HG03025 (cell line): Measurements from ENCODE around the gene CD52.
"Not testable (repeated sequence)": the region's sequence is repeated elsewhere in the genome, so short reads cannot be mapped to it uniquely, and the experiment has no call there.

ENCODE experiments used
- ATAC-seq: cut with Tn5 transposase; IDR thresholded peaks from one replicate; pipeline ENCODE4 v1.9.1; 2021; ENCODE audit warnings: mild to moderate bottlenecking, moderate library complexity; ENCODE audit not compliant: unreplicated experiment, low FRiP score

Gene CD52

DNA sequence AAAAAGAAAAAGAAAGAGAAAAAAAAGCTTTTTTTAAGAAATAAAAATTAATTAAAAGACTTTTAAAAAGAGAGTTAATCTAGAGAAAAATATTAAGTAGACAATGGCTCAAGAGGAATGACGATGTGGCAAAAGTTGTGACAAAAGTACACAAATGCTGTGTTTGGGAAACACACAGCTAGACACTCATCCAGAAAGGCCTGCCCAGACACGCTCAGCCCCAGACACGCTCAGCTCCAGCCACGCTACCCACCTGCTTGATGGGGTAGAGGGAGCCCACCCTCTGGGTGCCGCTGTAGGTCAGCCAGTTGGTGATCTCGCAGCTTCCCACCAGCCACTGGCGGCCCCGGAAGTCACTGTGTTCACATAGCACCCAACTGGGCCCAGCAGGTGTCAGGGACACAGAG lies 10.2 kb downstream of the CD52 start:
- no peak for ATAC-seq

DNA sequence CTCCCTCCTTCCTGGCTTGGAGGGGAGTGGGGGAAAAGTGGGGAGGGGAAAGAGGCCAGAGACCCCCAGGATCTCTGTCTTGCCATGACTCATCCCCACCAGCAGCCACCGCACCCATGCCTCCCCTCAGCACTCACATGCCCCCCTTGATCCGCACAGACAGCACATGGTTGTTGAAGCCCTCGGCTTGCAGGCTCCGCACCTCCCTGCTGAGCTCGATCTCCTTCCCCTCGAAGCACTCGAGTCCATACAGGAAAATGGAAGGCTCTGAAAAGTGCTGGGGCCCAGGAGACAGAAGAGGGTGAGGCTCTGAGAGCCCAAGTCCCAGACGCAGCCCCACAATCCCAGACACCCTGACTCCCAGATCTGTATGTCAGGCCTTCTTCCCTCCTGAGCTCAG lies 10.8 kb downstream of the CD52 start:
- ATAC-seq, result no peak

DNA sequence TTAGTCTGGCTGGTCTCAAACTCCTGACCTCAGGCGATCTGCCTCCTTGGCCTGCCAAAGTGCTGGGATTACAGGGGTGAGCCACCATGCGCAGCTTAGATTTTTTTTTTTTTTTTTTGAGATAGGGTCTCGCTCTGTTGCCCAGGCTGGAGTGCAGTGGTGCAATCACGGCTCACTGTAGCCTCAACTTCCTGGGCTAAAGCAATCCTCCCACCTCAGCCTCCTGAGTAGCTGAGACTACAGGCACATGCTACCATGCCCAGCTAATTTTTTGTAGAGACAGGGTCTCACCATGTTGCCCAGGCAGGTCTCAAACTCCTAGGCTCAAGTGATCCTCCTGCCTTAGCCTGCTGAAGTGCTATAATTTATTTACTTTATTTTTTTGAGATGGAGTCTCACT lies 11.6 kb downstream of the CD52 start:
- ATAC-seq, result not testable (repeated sequence)

DNA sequence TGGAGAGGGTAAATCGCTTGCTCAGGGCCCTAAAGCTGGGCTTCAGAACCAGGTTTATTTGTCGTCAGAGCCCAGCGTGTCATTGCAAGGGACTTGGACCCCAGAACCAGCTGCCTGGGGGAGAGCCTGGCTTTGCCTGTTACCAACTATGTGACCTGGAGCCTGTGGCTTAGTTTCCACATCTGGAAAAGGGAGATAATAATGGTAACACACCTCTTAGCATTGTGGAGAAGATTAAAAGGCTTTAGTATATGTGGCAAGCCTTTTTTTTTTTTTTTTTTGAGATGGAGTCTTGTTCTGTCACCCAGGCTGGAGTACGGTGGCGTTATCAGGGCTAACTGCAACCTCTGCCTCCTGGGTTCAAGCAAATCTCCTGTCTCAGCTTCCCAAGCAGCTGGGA lies 12.5 kb downstream of the CD52 start:
- ATAC-seq, result no peak

DNA sequence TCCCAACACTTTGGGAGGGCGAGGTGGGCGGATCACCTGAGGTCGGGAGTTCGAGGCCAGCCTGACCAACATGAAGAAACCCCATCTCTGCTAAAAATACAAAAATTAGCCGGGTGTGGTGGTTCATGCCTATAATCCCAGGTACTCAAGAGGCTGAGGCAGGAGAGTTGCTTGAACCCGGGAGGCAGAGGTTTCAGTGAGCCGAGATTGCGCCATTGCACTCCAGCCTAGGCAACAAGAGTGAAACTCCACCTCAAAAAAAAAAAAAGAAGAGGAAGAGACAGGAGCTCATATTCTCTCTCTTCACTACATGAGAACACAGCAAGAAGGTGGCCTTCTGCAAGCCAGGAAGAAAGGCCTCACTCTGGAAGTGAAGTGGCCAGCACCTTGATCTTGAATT lies 15.6 kb downstream of the CD52 start:
- not testable (repeated sequence) for ATAC-seq

DNA sequence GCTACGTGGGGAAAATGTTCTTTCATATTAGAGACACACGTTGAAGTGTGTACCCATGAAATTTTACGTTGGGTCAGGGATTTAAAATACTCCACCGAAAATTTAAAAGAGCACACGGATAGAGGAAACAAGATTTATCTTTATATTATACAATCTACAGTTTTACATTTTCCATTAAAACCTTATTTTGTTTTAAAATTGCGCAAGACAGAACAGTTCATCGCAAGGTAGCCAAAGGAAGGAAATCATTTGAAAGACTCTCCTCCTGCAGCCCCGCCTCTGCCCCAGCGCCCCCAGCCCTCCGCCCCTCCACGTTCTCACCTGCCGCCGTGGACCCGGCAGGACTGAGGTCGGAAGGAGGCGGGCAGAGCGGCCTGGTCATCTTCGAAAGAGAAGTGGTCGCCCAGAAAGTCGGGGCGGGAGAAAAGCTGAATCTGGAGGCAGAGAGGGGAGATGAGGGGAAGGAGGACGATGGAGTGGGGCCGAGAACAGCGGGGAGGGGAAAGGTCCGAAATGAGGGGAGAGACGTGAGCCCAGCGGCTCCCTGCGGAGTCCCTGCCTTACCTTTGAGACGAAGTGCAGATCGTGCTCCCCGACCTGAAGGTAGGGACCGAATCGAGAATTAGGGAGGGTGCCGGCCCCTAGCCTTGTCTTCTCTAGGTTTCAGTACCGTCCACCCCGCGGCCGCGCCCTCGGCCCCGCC lies 18.2 kb downstream of the CD52 start:
- no peak for ATAC-seq

DNA sequence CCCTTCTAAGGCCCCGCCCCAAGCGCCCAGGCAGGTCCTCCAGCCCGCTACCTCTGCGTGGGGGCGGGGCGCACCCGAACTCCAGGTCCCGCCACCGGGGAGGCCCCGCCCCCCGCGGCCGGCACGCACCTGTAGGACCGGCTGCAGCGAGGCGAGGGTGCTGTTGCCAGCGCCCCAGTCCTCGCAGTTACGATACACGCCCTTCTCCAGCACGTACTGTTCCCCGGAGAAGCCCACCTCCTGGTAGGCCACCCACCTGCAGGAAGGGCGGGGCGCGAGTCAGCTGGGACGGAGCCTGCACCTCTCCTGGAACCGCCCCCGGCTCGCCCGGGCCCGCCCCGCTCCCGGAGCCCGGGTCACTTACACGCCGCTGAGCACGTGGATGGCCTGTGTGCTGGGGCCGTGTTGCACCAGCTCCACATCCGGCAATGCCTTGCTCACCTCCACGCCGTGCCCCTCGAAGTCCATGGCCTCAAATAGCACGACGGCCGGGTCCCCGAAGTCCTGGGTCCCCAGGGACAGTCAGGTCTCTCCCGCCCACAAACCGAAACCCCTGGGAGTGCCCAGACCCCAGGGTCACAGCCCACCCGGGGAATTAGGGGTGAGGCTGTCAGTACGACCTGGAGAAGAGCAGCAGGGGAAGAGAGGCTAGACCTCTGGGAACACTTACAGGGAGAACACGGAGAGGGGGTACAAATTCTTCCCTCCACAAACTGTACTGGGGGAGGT lies 18.9 kb downstream of the CD52 start:
- no peak for ATAC-seq

DNA sequence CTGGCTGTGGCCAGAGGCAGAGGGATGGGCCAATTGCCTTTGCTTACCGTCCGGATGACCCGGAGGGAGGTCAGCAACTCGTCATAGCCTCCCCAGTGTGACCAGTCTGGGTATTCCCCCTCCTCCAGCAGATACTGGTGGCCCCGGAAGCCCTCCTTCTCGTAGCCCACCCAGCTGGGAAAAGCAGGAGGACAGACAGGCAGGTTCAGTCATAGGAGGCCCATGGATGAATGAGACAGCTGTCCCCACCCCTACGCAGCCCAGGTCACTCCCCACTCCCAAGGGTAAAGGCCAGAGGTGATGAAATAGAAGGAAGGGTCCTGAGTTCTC lies 19.4 kb downstream of the CD52 start:
- no peak for ATAC-seq

DNA sequence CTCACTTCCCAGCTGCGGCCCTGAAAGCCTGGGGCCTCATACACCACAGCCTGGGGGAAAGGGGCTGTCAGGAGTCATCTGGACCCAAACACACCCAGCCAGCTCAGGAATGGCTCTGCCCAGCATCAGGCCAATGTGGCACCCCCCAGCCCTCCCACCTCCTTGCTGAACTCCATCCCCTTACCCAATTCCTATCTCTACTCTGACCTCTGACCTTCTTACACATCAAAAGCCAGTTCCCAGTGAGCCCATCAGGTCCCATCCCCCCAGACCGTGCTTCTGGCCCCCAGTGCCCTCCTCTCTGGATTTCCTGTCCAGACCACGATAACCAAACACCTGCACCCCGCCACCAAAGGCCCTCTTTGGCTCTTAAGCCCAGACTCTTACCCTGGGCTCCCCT lies 19.9 kb downstream of the CD52 start:
- no peak for ATAC-seq

DNA sequence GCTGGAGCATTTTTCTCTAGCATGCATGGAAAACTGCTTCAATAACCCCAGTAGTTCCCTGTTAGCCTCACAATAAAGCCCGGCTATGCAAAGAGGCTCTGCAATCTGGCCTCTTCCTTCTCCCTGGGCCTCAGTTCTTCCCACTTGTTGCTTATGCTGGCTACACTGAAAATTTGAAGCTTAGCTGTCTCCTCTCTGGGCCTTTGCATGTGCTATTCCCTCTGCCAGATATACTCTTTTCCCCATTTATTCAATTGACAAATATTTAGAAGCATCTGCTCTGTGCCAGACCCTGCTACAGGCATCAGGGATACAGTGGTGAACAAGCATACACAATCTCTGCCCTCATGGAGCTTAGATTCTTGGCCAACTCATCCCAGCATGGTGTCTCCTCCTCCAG lies 20.9 kb downstream of the CD52 start:
- ATAC-seq, result no peak

DNA sequence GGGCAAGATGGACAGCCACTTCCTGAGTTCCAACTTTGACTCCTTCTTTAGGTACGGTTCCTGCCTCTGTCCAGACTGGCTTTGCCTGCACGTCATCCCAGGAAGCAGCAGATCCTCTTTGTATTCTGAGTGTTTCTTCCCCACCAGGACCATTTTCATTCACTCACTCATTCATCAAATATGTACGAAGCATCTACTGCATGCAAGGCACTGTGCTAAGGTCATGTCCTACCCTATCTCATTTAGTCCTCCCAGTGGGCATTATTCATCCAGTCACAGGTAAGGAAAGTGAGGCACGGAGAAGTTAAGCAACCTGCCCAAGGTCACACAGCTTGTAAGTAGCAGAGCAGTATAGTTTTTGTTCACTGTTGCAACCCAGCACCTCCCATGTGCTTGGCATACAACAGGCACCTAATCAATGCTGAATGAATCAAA lies 22.3 kb downstream of the CD52 start:
- ATAC-seq, result no peak

DNA sequence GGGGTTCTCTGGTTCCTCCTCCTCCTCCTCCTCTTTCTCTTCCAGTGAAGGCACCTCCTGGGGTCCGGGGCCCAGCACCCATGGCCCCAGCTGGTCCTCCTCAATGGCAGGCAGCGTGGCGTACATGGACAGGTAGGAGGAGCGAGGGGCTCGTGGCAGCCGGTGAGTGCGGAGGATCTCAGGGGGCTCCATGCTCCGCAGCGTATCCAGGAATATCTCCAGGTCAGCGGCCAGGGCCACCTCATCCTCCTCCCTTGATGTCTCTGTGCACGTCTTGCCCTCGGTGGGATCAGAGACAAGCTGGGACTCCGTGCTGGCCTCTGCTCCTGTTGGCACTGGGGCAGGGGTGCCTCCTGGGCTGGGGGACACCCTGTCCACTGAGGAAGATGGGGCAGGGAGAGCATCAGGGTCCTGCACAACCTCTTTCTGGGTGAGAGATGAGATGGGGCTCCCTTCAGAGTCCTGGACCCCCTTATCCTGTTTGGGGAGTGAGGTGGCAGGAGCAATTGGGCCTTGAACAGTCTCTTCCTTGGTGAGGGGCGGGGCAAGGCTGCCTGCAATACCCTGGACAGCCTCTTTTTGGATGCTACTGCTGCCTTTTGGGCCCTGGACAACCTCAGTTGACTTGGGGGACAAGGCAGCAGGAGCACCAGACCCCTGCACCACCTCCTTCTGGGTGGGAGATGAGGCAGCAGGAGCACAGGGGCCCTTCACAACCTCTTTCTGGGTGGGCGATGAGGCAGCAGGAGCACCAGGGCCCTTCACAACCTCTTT lies 26.6 kb downstream of the CD52 start:
- ATAC-seq, result no peak

DNA sequence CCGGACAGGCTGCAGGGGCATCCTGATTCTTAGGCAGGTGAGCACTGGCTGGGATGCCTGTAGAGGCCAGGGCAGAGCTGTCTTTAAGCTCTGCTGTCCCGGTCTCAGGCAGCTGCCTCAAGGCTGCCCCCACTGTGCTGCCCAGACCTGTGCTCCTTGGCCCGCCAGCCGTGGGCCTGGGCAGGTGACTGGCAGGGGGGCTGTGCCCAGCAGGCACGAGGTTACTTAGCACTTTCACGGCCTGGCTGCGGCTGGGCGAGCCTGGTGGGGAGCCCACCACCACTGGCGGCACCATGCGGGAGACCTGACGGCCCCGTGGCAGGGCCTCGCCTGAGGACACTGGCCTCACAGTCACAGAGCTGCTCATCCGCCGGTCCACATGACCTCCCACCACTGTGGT lies 28.0 kb downstream of the CD52 start:
- no peak for ATAC-seq

DNA sequence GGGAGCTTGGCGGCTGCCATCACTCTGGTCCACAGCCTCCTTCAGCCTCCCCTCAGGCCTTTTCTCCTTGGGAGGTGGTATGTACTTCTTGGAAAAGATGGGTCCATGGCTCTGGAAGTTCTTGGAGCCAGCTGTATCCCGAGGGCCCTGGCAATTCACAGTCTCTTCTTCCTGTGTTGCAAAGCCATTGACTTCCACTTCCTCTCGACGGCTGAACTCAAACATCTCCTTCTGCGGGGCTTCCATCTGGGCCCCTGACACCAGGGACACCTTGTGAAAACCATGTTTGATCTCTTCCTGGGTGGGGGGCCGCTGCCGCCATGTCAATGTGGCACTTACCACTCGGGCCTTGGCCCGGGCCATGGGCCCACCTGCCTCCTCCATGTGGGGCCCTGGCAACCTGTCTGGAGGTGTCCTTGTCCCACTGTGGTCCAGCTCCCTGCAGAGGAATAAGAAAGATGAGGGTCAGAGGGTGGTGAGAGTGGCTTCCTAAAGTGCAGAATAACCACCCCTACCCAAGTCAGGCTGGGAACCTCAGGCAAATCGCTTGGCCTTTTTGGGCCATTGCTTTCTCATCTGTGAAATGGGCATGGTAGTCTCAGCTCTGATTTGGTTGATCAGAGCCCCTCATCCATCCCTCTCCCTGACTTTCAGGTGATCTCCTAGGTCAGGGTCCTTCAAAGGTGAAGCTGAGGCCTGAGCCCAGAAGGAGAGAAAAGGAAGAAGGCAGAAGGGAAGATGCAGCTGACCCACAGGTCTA lies 28.7 kb downstream of the CD52 start:
- no peak for ATAC-seq

DNA sequence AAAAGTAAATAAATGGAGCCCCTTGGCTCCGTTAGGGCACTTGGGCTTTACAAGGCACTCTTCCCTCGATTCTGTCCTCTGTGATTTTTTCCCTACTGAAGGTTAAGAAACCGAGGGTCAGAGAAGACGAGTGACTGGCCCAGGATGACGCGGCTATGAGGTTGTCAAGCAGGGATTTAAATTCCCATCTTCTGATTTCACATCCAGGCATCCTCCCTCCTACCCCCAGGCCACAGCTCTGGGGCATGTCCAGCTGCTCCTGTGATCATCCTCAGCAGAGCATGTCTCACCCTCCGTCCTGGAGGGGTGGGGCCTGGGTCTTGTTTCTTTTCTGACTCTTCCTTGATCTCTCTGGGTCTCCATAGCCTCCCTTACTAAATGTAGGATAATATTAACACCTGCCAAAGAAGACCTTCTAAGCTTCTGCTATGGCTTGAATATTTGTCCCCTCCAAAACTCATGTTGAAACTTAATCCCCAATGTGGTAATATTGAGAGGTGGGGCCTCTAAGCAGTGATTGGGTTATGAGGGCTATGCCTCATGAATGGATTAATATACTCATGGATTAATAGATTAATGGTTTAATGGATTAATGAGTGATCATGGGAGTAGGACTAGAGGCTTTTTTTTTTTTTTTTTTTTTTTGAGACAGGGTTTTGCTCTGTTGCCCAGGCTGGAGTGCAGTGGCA lies 31.6 kb downstream of the CD52 start:
- no peak for ATAC-seq

DNA sequence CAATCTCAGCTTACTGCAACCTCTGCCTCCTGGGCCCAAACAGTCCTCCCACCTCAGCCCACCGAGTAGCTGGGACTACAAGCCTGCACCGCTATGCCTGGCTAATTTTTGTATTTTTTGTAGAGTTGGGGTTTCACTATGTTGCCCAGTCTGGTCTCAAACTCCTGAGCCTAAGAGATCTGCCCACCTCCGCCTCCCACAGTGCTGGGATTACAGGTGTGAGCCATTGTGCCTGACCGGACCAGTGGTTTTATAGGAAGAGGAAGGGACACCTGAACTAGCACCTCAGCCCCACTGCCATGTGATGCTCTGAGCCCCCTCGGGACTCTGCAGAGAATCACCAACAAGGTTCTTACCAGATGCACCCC lies 32.1 kb downstream of the CD52 start:
- ATAC-seq, result no peak

DNA sequence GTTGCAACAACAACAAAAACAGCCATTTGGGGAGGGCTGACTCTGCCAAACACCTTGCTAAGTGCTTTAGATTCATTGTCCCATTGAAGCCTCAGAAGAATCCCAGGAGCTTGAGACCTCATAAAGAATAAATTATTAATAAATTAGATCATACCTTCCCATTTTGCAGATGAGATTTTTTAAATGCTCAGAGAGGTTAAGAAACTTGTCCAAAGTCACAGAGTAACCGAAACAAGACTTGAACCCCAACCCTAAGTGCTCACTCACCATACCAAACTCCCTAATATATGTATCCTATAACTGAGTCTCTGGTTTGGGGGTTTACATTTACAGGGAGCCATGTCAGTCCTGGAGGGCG lies 32.6 kb downstream of the CD52 start:
- ATAC-seq, result no peak

DNA sequence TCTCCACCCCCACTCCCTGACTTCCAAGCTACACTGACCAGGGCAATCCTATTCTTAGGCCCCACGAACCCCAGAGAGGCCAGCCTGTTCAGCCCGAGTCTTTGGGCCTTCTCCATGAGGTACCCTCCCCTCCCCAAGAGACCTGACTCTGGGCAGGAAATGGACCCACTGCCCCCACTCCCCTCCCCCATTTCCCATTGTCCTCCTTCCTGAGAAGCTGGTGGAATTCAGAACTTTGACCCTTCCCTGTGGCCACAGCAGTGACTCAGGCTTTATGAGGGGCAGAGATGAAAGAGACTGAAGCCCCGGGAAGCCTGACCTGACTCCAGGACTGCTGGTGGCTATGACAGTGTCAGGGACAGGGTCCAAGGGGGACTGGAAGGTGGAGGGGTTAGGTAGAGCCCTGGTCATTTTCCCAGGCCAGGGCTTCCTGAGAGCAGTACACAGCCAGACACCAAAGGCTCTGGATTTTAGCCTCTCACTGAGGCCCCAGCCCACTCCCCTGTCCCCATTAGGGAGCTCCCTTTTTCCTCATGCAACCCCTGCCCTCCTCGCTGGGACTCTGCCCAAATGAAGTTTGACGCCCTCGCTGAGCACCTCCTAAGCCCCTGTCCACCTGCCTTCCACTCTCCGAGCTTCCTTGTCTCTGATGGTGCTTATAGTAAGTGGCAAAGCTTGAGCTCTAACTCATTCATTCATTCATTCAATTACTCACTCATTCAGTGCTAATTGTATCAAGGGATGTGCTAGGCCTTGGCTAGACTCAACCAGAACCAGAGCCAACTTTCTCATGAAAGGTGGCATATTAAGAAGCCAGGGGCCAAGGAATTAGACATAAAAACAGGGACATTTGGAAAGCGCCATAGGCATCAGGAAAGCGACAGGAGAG lies 33.2 kb downstream of the CD52 start:
- no peak for ATAC-seq

DNA sequence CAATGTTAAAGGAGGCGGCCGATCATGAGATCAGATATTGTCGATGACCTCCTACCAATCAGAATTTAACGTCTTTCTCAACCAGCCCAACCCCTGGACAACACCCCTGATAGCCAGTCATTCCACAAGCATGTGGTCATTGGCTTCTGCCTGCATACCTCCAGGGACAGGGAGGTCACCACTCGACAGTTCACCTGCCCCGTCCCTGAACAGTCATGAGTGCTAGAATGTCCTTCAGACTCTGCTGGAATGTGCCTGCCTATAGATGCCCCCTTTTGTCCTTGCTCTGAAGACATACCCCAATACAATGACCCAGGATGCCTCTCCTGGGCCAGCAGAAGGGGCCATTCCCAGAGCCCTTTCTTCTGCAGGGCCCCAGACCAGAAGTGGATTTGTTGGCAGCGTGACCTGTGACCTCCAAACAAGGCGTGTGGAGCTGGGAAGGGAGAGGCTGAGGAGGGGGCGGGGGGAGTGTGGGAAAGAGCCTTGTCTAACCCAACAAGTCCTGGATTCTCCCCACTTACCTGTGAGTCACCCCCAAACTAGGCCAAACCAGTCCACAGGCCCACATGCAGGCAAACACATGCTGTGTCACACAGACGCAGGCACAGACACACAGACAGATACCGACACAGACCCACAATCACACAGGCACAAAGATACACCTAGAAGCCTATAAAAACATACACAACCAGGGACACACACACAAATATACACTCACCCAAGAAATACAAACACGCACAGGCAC lies 34.0 kb downstream of the CD52 start:
- no peak for ATAC-seq
